ENCODE measurements around the gene SMAD2. TPM values are rescaled to one million over a fixed set of nuclear protein-coding genes. Genes with fewer than 3 reads are reported as not detected.

The SMAD2 gene
- total and polyA plus RNA-seq, 2 experiments from 2014 or later: 30.9 to 90.7 TPM

- Mint-ChIP-seq H3K4me1 (no peaks in the 10 kb centered on the region), H3K4me3 (no peak overlapping the region), H3K9me3 (no peaks in the 10 kb centered on the region; the same call in 2 of the 3 replicates), H3K27me3 (ENCODE audit: insufficient read depth, low read depth, poor library complexity) (peaks cover 2% of the 10 kb centered on the region), H3K27ac (no peak overlapping the region; the same call in 1 of the 2 replicates), H3K36me3 (ENCODE audit: low read depth) (peaks cover 40% of the 10 kb centered on the region)
- 0 out of 2 replicates have a peak overlapping the region, but pooled peaks have one; percentile 16 for H3K27ac ChIP-seq (ENCODE audit: low read depth)
- no peaks in the 10 kb centered on the region for H3K27me3 ChIP-seq (ENCODE audit: insufficient read depth)
- TF ChIP-seq ZNF462 (CRISPR knock-in tag; IDR thresholded peaks at IDR 0.05) (no peak), STAT1 (IDR thresholded peaks at IDR 0.05; ENCODE audit: unreplicated experiment) (no peak), CREB1 (CRISPR knock-in tag; IDR thresholded peaks at IDR 0.05; ENCODE audit: low read depth) (no peak), ETS1 (IDR thresholded peaks at IDR 0.05) (no peak), CTCF (conservative IDR thresholded peaks at IDR 0.05; ENCODE audit: low read depth in 2 of 2) (no peak), ZNF114 (CRISPR knock-in tag; IDR thresholded peaks at IDR 0.05) (no peak), JUNB (IDR thresholded peaks at IDR 0.05; ENCODE audit: unreplicated experiment) (no peak), ZNF331 (CRISPR knock-in tag; IDR thresholded peaks at IDR 0.05; ENCODE audit: low read depth) (no peak), POLR2AphosphoS5 (IDR thresholded peaks at IDR 0.05; ENCODE audit: low read depth) (no peak), EZH2 (IDR thresholded peaks at IDR 0.05; ENCODE audit: low read depth, unreplicated experiment) (no peak), NANOG (IDR thresholded peaks at IDR 0.05; ENCODE audit: borderline replicate concordance) (no peak), EZH2phosphoT487 (IDR thresholded peaks at IDR 0.05; ENCODE audit: unreplicated experiment) (no peak)
- no peak overlapping the region for H3K4me2 ChIP-seq
- DNase-seq (ENCODE audit: low spot score) (no peak), ATAC-seq (no peak)
- no peak overlapping the region for H3K4me3 ChIP-seq
- no peaks in the 10 kb centered on the region for H4K20me1 ChIP-seq (replicated peaks; ENCODE audit: insufficient read depth)
- no peaks in the 10 kb centered on the region for H3K4me1 ChIP-seq (ENCODE audit: insufficient read depth)
- H3F3A ChIP-seq (replicated peaks; ENCODE audit: low read depth): 0 out of 2 replicates have a peak, but pooled peaks cover 2% of the 10 kb centered on the region
- H3K79me2 ChIP-seq (replicated peaks; ENCODE audit: insufficient read depth): no peaks in the 10 kb centered on the region
- no peaks in the 10 kb centered on the region for H3K9me2 ChIP-seq (ENCODE audit: insufficient read depth)
- no peak overlapping the region for H2AFZ ChIP-seq
- peaks cover 25% of the 10 kb centered on the region; the same call in 1 of the 2 replicates for H3K36me3 ChIP-seq (ENCODE audit: insufficient read depth)
Observed at GRCh38 chr18:47846431-47846830, 84.0 kb downstream of the SMAD2 start.

Data from GM23338 (cell line).